KMS-11 (cell line): ENCODE measurements around the gene ATL2.

ENCODE experiments used
- H2AFZ ChIP-seq: fragments of 200-600 bp; sonication (generic); 2 replicates; pipeline ENCODE4 v1.6.1; 2016; ENCODE audit warnings: antibody characterized with exemption, mixed run types, low read depth
- H3K27ac ChIP-seq: fragments of 200-600 bp; sonication (generic); 2 replicates; pipeline ENCODE4 v1.6.1; 2016; ENCODE audit warnings: mild to moderate bottlenecking, mixed run types
- H3K27me3 ChIP-seq: fragments of 200-600 bp; sonication (generic); 2 replicates; pipeline ENCODE4 v1.6.1; 2017; ENCODE audit warnings: mild to moderate bottlenecking, low read depth, mixed run types, moderate library complexity; ENCODE audit not compliant: insufficient read depth
- H3K36me3 ChIP-seq: fragments of 200-600 bp; sonication (generic); 2 replicates; pipeline ENCODE4 v1.6.1; 2017; ENCODE audit warnings: mild to moderate bottlenecking, mixed run types; ENCODE audit not compliant: insufficient read depth
- H3K4me1 ChIP-seq: fragments of 200-600 bp; sonication (generic); 2 replicates; pipeline ENCODE4 v1.6.1; 2016; ENCODE audit warnings: mild to moderate bottlenecking, low read depth, mixed run types; ENCODE audit not compliant: poor library complexity, severe bottlenecking
- H3K4me2 ChIP-seq: fragments of 200-600 bp; sonication (generic); 2 replicates; pipeline ENCODE4 v1.7.0; 2016; ENCODE audit warnings: mild to moderate bottlenecking, mixed run types
- H3K4me3 ChIP-seq: fragments of 200-600 bp; sonication (generic); IDR thresholded peaks from 2 replicates; pipeline ENCODE4 v1.6.1; 2017; ENCODE audit warnings: low read depth, low read length, mixed read lengths; ENCODE audit not compliant: insufficient read depth
- H3K79me2 ChIP-seq: fragments of 200-600 bp; sonication (generic); 2 replicates; pipeline ENCODE4 v1.6.1; 2016; ENCODE audit warnings: low read depth, mixed run types; ENCODE audit not compliant: insufficient read depth
- H3K9ac ChIP-seq: fragments of 200-600 bp; sonication (generic); 2 replicates; pipeline ENCODE4 v1.6.1; 2016; ENCODE audit warnings: mild to moderate bottlenecking, mixed run types
- H4K20me1 ChIP-seq: fragments of 200-600 bp; sonication (generic); 2 replicates; pipeline ENCODE4 v1.6.1; 2016; ENCODE audit warnings: mild to moderate bottlenecking, mixed run types; ENCODE audit not compliant: insufficient read depth
- TF ChIP-seq, protein P1 (sequence below): fragments of 200-600 bp; sonication (generic); conservative IDR thresholded peaks from 2 replicates; pipeline ENCODE4 v1.6.1; 2017; ENCODE audit warnings: low read depth, mild to moderate bottlenecking, antibody characterized with exemption, low read length, moderate library complexity, mixed read lengths

Gene ATL2

DNA sequence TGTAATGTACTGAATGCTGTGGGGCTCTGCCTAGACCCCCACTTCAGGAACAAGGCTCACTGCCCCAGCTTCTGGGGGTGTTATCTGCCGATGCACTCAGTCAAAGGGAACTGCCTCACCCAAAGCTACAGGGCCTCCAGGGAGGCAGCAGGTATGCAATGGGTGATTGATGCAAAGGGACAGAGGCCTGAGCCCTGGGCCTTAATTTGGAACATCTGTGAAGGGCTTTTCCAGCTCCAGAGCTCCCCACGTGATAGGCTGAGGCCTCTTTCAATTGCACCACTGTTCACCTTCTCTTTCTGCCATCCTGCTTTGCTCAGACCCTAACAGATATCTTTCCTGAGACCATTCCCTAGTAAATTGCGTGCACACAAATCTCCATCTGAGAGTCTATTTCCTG is 131.0 kb downstream of the ATL2 start:
- Histone ChIP-seq H3K9ac (no peak overlapping the region), H3K79me2 (no peaks in the 10 kb centered on the region), H3K36me3 (no peaks in the 10 kb centered on the region), H3K4me3 (no peak overlapping the region), H3K4me2 (no peak overlapping the region), H4K20me1 (no peaks in the 10 kb centered on the region), H2AFZ (no peak overlapping the region), H3K27me3 (no peaks in the 10 kb centered on the region), H3K4me1 (no peaks in the 10 kb centered on the region), H3K27ac (no peak overlapping the region)
- TF ChIP-seq, protein P1, sequence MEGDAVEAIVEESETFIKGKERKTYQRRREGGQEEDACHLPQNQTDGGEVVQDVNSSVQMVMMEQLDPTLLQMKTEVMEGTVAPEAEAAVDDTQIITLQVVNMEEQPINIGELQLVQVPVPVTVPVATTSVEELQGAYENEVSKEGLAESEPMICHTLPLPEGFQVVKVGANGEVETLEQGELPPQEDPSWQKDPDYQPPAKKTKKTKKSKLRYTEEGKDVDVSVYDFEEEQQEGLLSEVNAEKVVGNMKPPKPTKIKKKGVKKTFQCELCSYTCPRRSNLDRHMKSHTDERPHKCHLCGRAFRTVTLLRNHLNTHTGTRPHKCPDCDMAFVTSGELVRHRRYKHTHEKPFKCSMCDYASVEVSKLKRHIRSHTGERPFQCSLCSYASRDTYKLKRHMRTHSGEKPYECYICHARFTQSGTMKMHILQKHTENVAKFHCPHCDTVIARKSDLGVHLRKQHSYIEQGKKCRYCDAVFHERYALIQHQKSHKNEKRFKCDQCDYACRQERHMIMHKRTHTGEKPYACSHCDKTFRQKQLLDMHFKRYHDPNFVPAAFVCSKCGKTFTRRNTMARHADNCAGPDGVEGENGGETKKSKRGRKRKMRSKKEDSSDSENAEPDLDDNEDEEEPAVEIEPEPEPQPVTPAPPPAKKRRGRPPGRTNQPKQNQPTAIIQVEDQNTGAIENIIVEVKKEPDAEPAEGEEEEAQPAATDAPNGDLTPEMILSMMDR, result no peak

DNA sequence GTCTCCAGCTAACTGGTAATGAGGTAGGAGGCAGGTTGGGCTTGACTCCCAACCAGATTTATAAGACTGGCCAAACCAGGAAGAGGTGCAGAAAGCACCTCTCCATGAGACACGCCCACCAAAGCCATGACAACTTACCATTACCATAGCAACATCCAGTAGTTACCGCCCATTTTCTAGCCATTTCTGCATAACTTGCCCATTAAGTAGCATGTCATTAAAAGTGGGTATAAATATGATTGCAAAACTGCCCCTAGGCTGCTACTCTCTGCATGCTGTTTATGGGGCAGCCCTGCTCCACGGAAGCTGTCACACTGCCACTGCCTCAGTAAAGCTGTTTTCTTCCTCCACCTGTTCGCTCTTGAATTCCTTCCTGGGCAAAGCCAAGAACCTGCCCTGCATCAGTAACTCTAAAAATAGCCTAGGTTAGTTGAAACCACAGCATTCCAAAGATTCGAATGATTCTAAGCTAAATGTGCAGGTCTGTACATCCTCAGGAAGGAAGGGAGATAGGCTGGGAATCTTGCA is 131.9 kb downstream of the ATL2 start:
- no peak overlapping the region for H3K4me3 ChIP-seq
- no peak overlapping the region for H2AFZ ChIP-seq
- no peaks in the 10 kb centered on the region for H3K79me2 ChIP-seq
- H3K9ac ChIP-seq, result no peak overlapping the region
- H3K36me3 ChIP-seq, result no peaks in the 10 kb centered on the region
- no peak overlapping the region for H3K27ac ChIP-seq
- H3K27me3 ChIP-seq, result no peaks in the 10 kb centered on the region
- TF ChIP-seq, protein P1, result no peak
- no peak overlapping the region for H3K4me2 ChIP-seq
- H3K4me1 ChIP-seq, result no peaks in the 10 kb centered on the region
- no peaks in the 10 kb centered on the region for H4K20me1 ChIP-seq

DNA sequence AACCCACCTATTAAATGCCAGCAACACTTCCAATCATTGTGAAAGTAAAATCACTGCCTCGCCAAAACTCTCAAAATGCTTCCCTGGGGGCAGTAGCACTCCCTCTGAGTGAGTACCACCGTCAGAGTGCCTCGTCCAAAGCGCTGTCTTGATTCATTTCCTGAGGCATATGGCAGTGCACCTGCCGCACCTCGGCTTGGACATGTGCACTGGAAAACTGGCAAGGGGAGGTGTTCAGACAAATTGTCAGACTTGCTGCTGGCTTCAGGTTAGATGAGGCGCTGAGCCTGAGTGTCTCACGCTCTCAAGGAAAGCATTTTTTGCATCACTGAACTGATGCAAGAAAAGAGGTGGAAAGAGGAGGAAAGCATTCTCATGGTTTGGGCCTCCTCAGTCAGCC is 132.8 kb downstream of the ATL2 start:
- H4K20me1 ChIP-seq, result no peaks in the 10 kb centered on the region
- TF ChIP-seq, protein P1, result no peak
- H3K9ac ChIP-seq, result no peak overlapping the region
- no peaks in the 10 kb centered on the region for H3K4me1 ChIP-seq
- no peak overlapping the region for H2AFZ ChIP-seq
- H3K4me2 ChIP-seq, result no peak overlapping the region
- H3K27me3 ChIP-seq, result no peaks in the 10 kb centered on the region
- H3K4me3 ChIP-seq, result no peak overlapping the region
- H3K36me3 ChIP-seq, result no peaks in the 10 kb centered on the region
- no peaks in the 10 kb centered on the region for H3K79me2 ChIP-seq
- no peak overlapping the region for H3K27ac ChIP-seq
